Endothelial cell of umbilical vein (primary cell): ENCODE results near the gene SUSD6. TPM values are rescaled to one million over a fixed set of nuclear protein-coding genes. Genes with fewer than 3 reads are reported as not detected.

Experiments
- BruUV-seq: library from RNA; stranded (reverse); fragments of 400-500 nt; replicated peaks from 2 replicates; lab custom pipeline; 2021; lab: Mats Ljungman, UMichigan
- CTCF ChIA-PET: fragments of 300-600, 350-600 bp; sonication (Branson Sonifier 250); formaldehyde crosslinking; loops from one replicate; lab custom pipeline; 2021; ENCODE audit warnings: antibody characterized with exemption, inconsistent platforms; lab: Charles Lee
- POLR2A ChIA-PET: fragments of 300-600, 350-600 bp; sonication (Branson Sonifier 250); formaldehyde crosslinking; loops from one replicate; lab custom pipeline; 2021; ENCODE audit warnings: antibody characterized with exemption, inconsistent platforms; lab: Charles Lee
- DNase-seq: peaks from one replicate; pipeline ENCODE4 v3.0.0-alpha.2; 2011; ENCODE audit warnings: low read depth, low spot score
- FAIRE-seq: peaks from 2 replicates; lab custom pipeline; 2011; peaks lifted over from hg19 to GRCh38; lab: Jason Lieb, UNC
- H2AFZ ChIP-seq: 2 replicates; pipeline ENCODE4 v1.6.0; 2012; ENCODE audit warnings: low read depth, low read length, control low read depth, inconsistent platforms
- H3K27ac ChIP-seq: 2 replicates; pipeline ENCODE4 v1.5.1; 2011; ENCODE audit warnings: low read depth, mild to moderate bottlenecking, control low read depth, low read length, moderate library complexity; ENCODE audit not compliant: insufficient read depth
- H3K27me3 ChIP-seq, 2 experiments: 2 replicates each; pipeline versions ENCODE4 v1.6.0 to v1.6.1; 2011; ENCODE audit warnings: low read length in 2 of 2, mixed read lengths in 1 of 2; ENCODE audit not compliant: control insufficient read depth in 2 of 2, insufficient read depth in 2 of 2
- H3K36me3 ChIP-seq, 2 experiments: 2 replicates in 1 of 2; 3 replicates in 1 of 2; pipeline ENCODE4 v1.5.1; 2011; ENCODE audit warnings: low read length in 2 of 2, mild to moderate bottlenecking in 1 of 2, moderate library complexity in 1 of 2; ENCODE audit not compliant: control insufficient read depth in 2 of 2, insufficient read depth in 2 of 2; ENCODE audit errors: extremely low read depth in 1 of 2
- H3K4me1 ChIP-seq: 3 replicates; pipeline ENCODE4 v1.5.1; 2011; ENCODE audit warnings: mild to moderate bottlenecking, low read length; ENCODE audit not compliant: control insufficient read depth, insufficient read depth; ENCODE audit errors: extremely low read depth
- H3K4me2 ChIP-seq: 2 replicates; pipeline ENCODE4 v1.6.1; 2011; ENCODE audit warnings: low read length, control low read depth, mixed read lengths; ENCODE audit not compliant: insufficient read depth
- H3K4me3 ChIP-seq, 3 experiments: fragments of 200-600 bp in 1 of 3; sonication (generic), shearing (Covaris generic) in 1 of 3; replicated peaks in 1 of 3; 2 replicates each; pipeline ENCODE4 v1.5.1; 2011 to 2016; ENCODE audit warnings: control low read depth in 3 of 3, low read length in 3 of 3, mild to moderate bottlenecking in 2 of 3, inconsistent platforms in 1 of 3, low read depth in 1 of 3, moderate library complexity in 1 of 3; ENCODE audit not compliant: insufficient read depth in 1 of 3
- H3K79me2 ChIP-seq: 2 replicates; pipeline ENCODE4 v1.6.0; 2012; ENCODE audit warnings: low read length, inconsistent platforms; ENCODE audit not compliant: control insufficient read depth, insufficient read depth
- H3K9ac ChIP-seq: replicated peaks from 2 replicates; pipeline ENCODE3; 2011; ENCODE audit warnings: low read length, control low read depth; ENCODE audit not compliant: insufficient read depth; ENCODE audit errors: extremely low read depth
- H3K9me1 ChIP-seq: replicated peaks from 3 replicates; pipeline ENCODE4 v1.6.0; 2011; ENCODE audit warnings: mild to moderate bottlenecking, low read length; ENCODE audit not compliant: control insufficient read depth, insufficient read depth; ENCODE audit errors: extremely low read depth
- H3K9me3 ChIP-seq: replicated peaks from 2 replicates; pipeline ENCODE4 v1.5.1; 2012; ENCODE audit warnings: low read length, inconsistent platforms; ENCODE audit not compliant: control insufficient read depth, insufficient read depth
- H4K20me1 ChIP-seq: replicated peaks from 2 replicates; pipeline ENCODE3; 2011; ENCODE audit warnings: mild to moderate bottlenecking, low read length; ENCODE audit not compliant: control insufficient read depth, insufficient read depth; ENCODE audit errors: extremely low read depth
- EZH2 ChIP-seq: IDR thresholded peaks from 2 replicates; pipeline ENCODE4 v1.6.1; 2012; ENCODE audit warnings: borderline replicate concordance, low read depth, mild to moderate bottlenecking, moderate library complexity, low read length, inconsistent platforms; ENCODE audit not compliant: severe bottlenecking
- FOS ChIP-seq: IDR thresholded peaks from 2 replicates; pipeline ENCODE4 v1.6.1; 2011; ENCODE audit warnings: mild to moderate bottlenecking, low read length, moderate library complexity, borderline replicate concordance; ENCODE audit not compliant: insufficient read depth
- GATA2 ChIP-seq: IDR thresholded peaks from 2 replicates; pipeline ENCODE4 v1.7.0; 2011; ENCODE audit warnings: low read depth, mild to moderate bottlenecking, moderate library complexity, mixed read lengths, low read length; ENCODE audit not compliant: insufficient read length, insufficient read depth
- JUN ChIP-seq: IDR thresholded peaks from 2 replicates; pipeline ENCODE4 v1.6.1; 2011; ENCODE audit warnings: borderline replicate concordance, low read depth; ENCODE audit not compliant: insufficient read length, insufficient read depth
- MYC ChIP-seq: IDR thresholded peaks from one replicate; pipeline ENCODE4 v1.6.1; 2011; ENCODE audit warnings: mild to moderate bottlenecking, low read depth, low read length
- POLR2A ChIP-seq: IDR thresholded peaks from 2 replicates; pipeline ENCODE4 v1.6.1; 2012; ENCODE audit warnings: low read depth, mild to moderate bottlenecking, control low read depth, low read length
- POLR2AphosphoS5 ChIP-seq: IDR thresholded peaks from 2 replicates; pipeline ENCODE4 v1.6.1; 2012; ENCODE audit warnings: low read depth, mild to moderate bottlenecking, control low read depth, low read length, moderate library complexity; ENCODE audit not compliant: insufficient read depth
- dilution Hi-C: fragments of 300-500 bp; cut with MboI; formaldehyde crosslinking; loops from one replicate; pipeline ENCODE4 v1.15.0; 2019; ENCODE audit warnings: low sequenced_read_pairs; ENCODE audit not compliant: extremely low pct_ligation_motif_present
- intact Hi-C: fragments of 100-400 bp; cut with micrococcal nuclease; formaldehyde crosslinking; loops from one replicate; pipeline ENCODE4 v1.10.0; 2022
- polyA plus RNA-seq, 4 experiments: library from polyadenylated mRNA; depleted of rRNA in 3 of 4; stranded (reverse) in 3 of 4; unstranded in 1 of 4; fragments of >200 nt; gene quantifications; 2 replicates each; pipeline versions ENCODE4 v1.2.1 to v1.2.3, GENCODE V29; 2011 to 2012; ENCODE audit warnings: missing spikeins in 1 of 4
- total RNA-seq: library from RNA; stranded (reverse); gene quantifications from 2 replicates; pipeline ENCODE4 v1.2.3, GENCODE V29; 2021
- TF ChIP-seq, protein P1 (sequence below): IDR thresholded peaks from 2 replicates; pipeline ENCODE4 v1.6.1; 2011; ENCODE audit not compliant: insufficient read depth, insufficient read length
- TF ChIP-seq, protein P2 (sequence below), 2 donors: IDR thresholded peaks; 1 replicate in 1 of 2; 2 replicates in 1 of 2; pipeline ENCODE4 v1.5.1; 2011; ENCODE audit warnings: low read length in 2 of 2, mild to moderate bottlenecking in 2 of 2, moderate library complexity in 2 of 2, control low read depth in 1 of 2, inconsistent platforms in 1 of 2, low read depth in 1 of 2; ENCODE audit not compliant: insufficient read depth in 1 of 2; ENCODE audit errors: extremely low read depth in 1 of 2

The SUSD6 gene
- total and polyA plus RNA-seq, 2 donors (not counting 3 experiments of a cell fraction or from before 2014, with no cell fraction given), result 13.4 to 19.5 TPM

DNA sequence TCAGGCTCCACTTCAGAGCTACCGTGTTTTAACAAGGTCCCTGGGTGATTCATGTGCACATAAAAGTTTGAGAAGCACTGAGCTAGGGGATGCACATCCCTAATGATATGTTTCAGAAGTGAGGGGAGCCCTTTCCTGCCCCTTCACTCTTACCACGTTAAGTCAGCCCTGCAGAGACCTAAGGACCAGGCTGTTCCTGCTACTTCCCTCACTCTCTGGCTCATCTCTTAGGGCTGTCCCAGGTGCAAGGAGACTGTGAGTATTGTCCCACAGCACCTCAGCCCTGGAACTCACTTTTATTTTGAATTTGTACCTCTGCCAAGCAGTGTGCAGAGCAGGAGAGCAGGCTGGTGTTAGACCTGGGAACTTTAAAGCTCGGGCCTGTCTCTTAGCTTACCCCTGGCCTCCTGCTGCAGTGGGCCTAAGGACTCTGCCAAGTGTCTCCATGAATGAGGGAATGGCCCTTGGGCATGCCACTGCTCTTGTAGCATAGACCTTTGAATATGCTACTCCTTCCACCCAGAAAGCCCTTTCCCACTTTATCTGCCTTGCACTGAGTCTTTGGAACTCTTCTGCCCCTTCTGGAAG lies 11.0 kb upstream of the SUSD6 start:
- FAIRE-seq, result no peak
- Histone ChIP-seq H3K4me1 (no peaks in the 10 kb centered on the region), H3K4me2 (no peak overlapping the region), H2AFZ (no peak overlapping the region), H3K4me3 (no peak overlapping the region), H3K9ac (no peak overlapping the region), H3K9me1 (no peaks in the 10 kb centered on the region), H3K27ac (no peak overlapping the region), H4K20me1 (no peaks in the 10 kb centered on the region), H3K9me3 (no peaks in the 10 kb centered on the region), H3K27me3 (no peaks in the 10 kb centered on the region), H3K36me3 (no peaks in the 10 kb centered on the region), H3K79me2 (no peaks in the 10 kb centered on the region)
- POLR2A ChIA-PET, result interaction anchor here (1.1 kb wide), 1 partner anchor 167 kb away, joined by 4 read pairs; the partner anchor contains the start of gene SRSF5
- CTCF ChIA-PET, result interaction anchor here (1.1 to 17.0 kb wide), 4 partner anchors 16 to 131 kb away, joined by 3 to 135 read pairs (median 4); no protein-coding TSS in a partner anchor
- TF ChIP-seq, protein P1, sequence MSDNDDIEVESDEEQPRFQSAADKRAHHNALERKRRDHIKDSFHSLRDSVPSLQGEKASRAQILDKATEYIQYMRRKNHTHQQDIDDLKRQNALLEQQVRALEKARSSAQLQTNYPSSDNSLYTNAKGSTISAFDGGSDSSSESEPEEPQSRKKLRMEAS, result no peak
- TF ChIP-seq POLR2AphosphoS5 (no peak), POLR2A (no peak), GATA2 (no peak), MYC (no peak), JUN (no peak), FOS (no peak), EZH2 (no peak)
- TF ChIP-seq, protein P2, sequence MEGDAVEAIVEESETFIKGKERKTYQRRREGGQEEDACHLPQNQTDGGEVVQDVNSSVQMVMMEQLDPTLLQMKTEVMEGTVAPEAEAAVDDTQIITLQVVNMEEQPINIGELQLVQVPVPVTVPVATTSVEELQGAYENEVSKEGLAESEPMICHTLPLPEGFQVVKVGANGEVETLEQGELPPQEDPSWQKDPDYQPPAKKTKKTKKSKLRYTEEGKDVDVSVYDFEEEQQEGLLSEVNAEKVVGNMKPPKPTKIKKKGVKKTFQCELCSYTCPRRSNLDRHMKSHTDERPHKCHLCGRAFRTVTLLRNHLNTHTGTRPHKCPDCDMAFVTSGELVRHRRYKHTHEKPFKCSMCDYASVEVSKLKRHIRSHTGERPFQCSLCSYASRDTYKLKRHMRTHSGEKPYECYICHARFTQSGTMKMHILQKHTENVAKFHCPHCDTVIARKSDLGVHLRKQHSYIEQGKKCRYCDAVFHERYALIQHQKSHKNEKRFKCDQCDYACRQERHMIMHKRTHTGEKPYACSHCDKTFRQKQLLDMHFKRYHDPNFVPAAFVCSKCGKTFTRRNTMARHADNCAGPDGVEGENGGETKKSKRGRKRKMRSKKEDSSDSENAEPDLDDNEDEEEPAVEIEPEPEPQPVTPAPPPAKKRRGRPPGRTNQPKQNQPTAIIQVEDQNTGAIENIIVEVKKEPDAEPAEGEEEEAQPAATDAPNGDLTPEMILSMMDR (IDR thresholded peaks at IDR 0.05; ENCODE audit: extremely low read depth in 1 of 2, insufficient read depth in 1 of 2, low read depth in 1 of 2, low read length in 2 of 2), result no peak
- dilution Hi-C loops, result no loop called here
- no TSS peak for BruUV-seq
- no peak for DNase-seq
- intact Hi-C loops, result no loop called here
